CD4-positive, alpha-beta T cell treated with Interleukin-15 for 1 hour (primary cell): Measurements from ENCODE around the gene LRMDA.
"Not testable (repeated sequence)": the region's sequence is repeated elsewhere in the genome, so short reads cannot be mapped to it uniquely, and the experiment has no call there.

Experiments used
- DNase-seq: peaks from one replicate; pipeline ENCODE4 v3.0.0-alpha.2; 2020

The LRMDA gene

DNA sequence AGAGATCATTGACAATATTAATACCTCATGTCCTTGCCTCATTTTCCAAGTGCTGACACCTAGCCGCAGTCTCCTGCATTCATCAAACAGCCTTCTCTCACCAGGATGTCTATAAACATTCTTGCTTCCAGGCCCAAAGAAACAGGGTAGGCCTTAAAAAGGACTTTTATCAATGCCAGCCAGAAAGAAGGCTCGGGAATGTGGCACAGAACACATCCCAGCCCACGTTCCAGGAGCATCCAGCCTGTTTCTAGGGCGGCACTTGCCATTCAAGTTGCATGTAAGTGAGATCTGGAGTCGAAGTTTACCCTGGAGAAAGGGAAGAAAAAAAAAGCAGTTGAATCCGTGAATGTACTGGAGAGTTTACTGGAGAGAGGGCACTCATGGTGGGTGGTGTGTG, 1123.1 kb downstream of the LRMDA start:
- no peak for DNase-seq

- DNase-seq, result no peak
These were observed 1123.7 kb downstream of the LRMDA start for GRCh38 chr10:76555067-76555670.

GRCh38 chr10:76557366-76557765, 1125.9 kb downstream of the LRMDA start:
- no peak for DNase-seq

DNA sequence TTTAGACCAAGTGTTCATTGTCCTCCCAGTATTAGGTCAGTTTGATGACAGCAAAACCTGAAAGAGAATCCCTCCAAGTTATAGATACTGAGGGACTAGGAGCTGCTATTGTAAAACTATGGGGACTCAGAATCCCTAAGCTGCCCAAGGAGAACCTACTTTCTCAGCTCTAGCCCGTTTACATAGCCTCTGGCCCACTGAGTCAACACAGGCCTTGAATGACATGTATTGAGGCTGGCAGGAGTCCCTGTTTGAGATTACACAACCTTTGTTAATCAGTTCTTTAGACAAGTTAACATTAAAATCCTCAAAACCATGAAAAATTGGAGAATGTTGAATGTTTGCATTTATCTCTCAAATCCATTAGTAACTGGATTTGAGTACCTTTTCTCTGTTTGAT, 1127.2 kb downstream of the LRMDA start:
- no peak for DNase-seq

- DNase-seq, result no peak
These were observed 1127.8 kb downstream of the LRMDA start for GRCh38 chr10:76558996-76559891.

DNA sequence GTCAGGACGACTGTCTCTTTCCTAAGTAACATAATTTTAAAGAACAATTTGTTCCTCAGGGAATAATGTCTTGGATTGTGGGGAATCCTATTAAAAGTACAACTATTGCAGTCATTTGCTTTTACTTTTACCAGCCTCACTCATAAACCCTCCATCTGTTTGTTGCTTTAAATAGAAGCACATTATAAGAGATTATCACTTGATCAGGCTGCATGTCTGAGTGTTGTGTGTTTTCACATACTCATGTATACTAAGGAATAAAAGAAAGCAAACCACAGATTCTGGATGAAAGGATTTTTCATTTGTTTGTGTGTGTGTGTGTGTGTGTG, 1128.4 kb downstream of the LRMDA start:
- no peak for DNase-seq

DNA sequence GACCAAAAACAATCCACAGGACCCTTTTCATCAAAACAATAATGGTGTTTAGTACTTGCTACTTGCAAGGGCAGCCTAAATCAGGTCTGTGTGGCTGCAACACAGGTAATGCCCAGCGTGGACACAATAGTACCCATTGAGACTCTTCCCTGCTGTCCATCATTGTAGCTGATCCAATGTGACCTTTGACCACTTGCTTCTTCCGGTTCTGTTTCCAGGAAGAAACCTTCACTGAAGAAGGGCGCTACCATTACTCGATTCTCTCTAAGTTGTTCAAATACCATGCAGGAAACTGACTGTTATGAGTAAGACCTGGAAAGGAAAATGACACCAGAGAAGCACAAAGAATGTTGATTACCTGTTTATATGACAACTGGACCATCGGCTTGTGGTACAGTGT, 1128.9 kb downstream of the LRMDA start:
- DNase-seq, result no peak

DNA sequence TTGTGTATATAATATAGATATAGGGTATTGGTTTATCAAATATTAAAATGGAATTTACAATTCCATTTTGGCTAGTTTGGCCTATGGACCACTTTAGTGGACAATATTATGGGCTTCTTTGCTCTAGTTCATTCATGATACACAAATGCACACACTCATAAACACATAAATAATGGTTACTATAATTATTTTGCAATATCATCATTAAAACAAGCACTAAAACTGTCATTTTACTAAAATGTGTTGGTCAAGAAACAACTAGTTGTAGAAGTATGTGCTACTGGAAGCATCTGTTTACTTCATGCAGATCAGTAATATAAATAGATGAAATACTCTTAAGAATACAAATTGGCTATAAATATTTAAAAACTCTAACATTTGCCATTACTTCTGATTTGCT, 1131.9 kb downstream of the LRMDA start:
- no peak for DNase-seq

GRCh38 chr10:76572021-76572420, 1140.6 kb downstream of the LRMDA start:
- DNase-seq, result no peak

- no peak for DNase-seq
These were observed 1145.0 kb downstream of the LRMDA start for GRCh38 chr10:76576276-76576962.

- no peak for DNase-seq
These were observed 1146.0 kb downstream of the LRMDA start for GRCh38 chr10:76577455-76577854.

DNA sequence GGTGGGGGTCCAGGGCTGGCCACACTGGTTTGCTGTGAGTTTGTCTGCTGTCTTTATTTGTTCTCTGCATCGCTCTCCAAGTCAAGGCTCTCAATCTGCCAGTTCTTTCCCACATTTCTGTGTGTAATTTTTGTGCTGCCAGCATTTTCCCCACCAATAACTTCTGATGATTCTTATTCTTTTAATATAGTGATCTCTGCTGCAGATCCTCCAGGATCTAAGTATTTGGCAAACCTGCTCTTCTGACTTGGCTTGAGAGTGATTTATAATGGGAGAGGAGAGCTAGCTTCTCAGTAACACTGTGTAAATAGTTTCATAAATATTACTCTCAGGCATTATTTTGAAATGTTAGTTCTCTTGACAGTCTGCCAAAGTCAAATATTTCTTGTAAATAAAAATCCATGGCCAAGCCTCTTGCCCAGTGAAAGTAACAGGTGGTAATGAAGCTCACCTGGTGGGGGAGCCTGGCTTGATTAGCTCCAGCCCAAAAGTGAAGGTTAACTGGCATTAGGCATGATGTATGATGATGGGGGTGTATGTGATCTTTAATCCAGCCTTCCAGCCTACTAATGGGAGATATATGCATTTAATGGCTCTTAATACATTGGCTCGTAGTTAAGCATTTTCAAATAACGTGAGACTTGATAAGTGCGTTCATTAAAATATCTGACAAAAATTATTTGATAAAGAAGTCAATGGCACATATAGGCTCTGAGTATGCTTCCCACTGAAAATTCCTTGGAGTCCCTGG, 1150.3 kb downstream of the LRMDA start:
- no peak for DNase-seq

- DNase-seq, result no peak
These were observed 1151.1 kb downstream of the LRMDA start for GRCh38 chr10:76582531-76582930.

DNA sequence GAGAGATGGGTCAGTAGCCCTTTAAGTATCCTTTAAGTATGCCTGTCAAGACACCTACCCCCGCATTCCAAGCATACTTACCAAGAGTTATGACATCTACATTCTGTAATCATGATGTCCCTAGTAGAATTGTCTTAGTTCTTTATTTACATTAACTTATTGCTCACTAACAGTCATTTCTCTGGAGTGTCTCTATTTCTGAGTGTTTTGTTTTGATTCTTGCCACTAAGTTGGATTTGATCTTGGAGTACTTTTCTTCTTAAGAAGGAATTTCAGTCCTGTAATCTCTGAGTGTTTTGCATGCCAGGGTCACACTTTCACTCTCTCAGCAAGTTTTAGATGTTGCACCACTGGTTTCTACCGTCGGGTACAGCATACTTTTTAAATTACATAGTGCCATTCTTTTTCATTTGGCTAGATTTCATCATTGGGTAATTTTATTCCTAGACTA, 1152.3 kb downstream of the LRMDA start:
- DNase-seq, result no peak

- not testable (repeated sequence) for DNase-seq
These were observed 1153.0 kb downstream of the LRMDA start for GRCh38 chr10:76584466-76584865.
